GM19455 (cell line): ENCODE data around the gene RGCC.
"Not testable (repeated sequence)": the region's sequence is repeated elsewhere in the genome, so short reads cannot be mapped to it uniquely, and the experiment has no call there.

Source experiments
- ATAC-seq: cut with Tn5 transposase; IDR thresholded peaks from one replicate; pipeline ENCODE4 v1.9.1; 2021; ENCODE audit not compliant: unreplicated experiment

Gene RGCC

DNA sequence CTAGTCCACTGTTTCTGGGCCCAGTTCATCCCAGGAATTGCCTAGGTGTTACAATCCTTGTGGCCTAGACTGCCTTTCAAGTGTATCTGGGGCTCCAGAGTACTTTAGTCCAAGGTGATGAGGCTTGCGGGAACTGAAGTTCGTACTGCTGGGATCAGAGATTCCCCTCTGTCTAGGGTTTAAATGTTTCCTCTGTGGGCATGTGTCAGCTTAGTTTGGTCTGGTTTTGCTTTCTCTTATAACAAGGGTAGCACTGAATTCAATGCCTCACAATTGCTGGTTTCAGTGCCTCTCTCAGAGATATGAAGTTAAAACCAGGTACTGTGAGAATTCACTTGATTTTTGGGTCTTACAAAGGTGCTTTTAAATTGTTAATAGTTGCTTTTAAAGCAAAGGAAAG lies 30.8 kb downstream of the RGCC start:
- no peak for ATAC-seq

DNA sequence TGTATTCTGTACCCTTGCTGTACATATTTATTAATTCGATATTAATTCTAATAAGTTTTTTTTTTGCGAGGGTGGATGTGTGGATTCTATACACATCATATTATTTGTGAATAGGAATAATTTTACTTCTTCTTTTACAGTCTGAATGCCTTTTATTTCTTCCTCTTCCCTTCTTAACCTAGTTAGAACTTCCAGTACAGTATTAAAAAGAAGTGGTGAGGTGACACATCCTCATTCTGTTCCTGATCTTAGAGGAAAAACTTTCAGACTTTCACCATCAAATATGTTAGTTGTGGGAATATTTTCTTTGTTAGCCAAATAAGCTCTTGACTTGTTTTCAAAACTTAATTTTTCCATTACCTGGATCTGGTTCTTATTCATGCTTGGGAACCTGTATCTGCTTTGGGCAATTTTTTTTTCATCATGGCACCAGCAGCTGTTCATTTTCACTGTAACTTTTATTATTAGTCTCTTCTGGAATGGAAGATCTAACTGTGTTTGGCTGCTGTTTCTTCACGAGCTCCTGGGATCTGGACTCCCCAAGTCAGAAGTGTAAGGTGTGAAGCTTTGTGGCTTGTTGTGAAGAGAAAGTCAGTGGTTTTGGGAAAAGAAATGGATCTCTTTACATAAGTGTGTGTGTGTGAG lies 33.1 kb downstream of the RGCC start:
- ATAC-seq: no peak

DNA sequence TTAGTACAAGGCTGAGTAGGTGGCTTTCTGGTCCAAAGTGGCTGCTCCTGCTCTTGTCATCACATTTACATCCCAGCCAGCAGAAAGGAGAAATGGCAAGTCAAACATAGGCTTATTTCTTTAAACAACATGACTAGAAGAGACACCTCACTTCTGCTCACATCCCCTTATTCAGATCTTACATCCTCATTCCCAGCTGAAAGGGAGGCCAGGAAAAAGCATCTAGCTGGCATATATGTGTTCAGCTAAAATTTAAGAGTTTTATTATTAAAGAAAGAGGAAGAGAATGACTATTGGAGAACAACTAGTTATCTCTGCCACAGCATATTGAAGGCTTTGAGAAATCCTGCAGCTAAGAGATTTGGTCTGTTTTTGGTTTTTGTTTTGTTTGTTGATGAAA lies 34.1 kb downstream of the RGCC start:
- ATAC-seq: no peak

DNA sequence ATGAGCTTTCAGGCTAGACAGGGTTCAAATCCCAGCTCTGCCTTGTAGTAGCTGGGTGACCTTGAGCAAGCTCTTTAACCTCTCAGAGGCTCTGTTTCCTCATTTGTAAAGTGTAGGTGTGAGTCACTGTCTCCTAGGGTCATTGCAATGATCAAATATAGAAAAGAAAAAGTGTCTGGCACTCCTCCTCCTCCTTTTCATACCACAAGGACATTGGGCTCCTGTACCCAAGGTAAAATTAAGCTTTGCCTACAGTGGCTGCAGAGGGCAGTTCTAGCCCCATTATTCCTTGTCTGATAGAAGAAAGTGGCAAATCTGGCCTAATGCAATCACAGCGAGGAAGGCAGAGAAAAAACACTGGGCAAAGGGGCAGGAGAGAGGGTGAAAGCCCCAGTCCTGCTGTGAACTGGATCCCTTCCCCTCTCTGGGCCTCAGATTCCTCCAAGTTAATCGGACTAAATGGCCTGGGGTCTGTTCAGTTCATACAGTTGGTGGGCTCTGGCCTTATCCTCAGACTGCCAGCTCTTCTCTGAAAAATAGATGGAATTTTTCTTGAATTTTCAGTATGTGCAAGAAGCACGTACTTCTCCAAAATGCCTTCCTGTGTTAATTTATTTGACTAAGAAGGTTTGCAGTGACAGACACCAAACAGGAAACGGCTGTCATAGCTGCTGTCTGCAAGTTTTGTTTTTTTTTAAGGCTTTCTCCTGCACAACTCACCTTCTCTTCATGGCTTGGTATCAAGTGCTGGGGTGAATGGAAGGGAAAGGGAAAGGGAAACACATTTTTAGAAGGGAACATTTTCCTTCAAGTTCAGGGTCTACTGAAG lies 35.3 kb downstream of the RGCC start:
- no peak for ATAC-seq

DNA sequence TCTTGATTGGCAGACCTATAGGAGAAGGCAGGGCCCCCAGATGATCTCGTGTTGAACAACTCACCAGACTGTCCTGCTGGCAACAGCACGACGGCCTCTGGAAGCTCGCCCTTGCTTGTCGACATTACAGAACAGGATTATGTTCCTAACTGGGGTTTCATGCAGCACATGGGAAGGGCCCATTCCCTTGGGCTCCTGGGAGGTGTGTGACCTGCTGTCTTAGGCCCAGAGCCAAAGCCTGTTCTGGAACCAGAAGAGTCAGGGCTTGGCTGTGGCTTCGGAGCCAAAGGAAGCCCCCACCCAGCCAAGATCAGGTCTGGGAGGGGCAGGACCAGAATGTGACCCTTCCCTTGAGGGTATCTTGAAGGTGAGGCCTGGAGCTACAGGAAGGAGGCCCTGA lies 36.9 kb downstream of the RGCC start:
- ATAC-seq: no peak

DNA sequence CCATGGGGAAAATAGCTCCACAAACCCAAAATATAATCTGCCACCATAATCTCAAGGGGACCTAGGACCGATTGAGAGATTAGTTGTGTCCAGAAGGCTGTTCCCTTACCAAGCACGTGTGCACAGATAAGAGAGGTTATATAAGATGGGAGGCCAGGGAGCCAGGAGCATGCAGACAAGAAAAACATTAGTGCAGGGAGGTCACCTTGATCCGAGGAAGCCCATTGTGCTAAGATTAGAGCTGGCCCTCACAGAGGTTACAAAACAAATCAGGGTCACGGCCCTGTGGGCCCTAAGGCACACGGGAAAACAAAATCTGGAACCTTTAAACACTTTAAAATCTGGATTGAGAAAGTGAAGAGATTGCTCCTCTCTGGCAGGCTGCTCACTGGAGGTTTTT lies 37.7 kb downstream of the RGCC start:
- ATAC-seq: no peak

DNA sequence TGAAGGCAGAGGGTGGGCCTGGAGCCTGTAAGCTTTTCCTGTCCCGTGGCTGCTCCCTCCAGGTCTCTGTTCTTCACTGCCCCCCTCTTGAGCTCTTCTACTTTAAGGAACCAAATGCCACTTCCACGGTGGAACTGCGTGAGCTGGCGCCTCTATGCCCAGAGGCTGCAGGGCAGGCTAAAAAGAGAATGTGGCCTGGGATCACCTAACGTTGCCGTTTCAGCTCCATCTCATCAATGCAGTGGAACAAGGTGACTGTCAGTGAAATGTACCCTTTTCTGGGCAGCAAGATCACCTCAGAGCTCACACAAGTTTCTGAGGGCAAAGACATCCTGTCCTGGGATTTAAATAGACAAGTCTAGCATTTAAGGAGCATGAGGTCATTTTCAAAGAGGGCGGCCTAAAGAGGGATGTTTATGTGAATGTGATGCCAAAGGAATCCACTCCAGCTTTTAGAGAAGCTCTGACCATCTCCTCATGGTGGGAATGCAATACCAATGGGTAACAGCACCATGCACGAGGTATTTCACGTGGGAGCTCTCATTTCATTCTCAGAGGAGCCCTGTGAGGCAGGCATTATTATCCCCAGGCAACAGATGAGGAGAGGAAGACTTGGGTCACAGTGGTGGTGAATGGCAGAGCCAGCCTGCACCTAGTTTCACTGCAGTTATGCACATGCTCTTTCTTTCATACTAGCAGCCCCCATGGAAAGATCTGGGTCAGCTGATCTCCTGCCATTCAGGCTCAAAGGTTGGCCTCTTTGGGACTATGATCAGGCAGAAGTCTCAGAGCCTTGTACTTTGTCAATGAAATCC lies 39.3 kb downstream of the RGCC start:
- ATAC-seq: no peak

DNA sequence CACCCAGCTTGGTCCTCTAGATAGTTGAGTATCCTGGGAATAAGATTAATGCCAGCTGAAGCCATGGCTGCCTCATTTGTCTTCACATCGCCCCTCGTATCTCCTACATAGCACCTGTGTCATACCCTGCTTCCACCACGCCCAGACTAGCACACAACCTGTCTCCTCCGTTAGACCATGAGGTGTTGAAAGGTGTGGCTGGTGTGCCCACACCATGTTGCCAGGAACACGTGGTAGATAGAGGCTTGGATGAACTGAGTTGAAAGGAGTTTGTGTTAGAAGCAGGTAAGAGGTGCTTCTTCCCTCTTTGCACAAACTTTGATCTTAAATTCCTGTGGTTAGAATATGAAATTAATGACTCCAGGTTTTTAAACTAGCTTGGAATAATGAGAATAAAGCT lies 40.1 kb downstream of the RGCC start:
- no peak for ATAC-seq

DNA sequence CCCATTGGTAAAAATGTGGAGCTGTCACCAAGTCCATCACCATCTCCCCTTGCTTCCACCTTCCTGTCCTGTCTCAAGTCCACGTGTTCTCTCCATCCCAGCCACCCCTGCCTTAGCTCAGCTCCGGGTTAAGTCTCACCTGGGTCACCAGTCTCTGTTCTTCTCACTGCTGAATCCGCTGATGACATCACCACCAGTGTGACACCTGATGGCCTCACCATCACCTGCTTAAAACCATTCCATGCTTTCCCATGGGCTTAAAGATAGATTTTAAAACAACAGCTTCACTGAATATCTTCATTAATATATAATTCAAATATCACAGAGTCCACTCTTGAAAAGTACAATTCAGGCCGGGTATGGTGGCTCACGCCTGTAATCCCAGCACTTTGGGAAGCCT lies 42.1 kb downstream of the RGCC start:
- ATAC-seq: no peak

DNA sequence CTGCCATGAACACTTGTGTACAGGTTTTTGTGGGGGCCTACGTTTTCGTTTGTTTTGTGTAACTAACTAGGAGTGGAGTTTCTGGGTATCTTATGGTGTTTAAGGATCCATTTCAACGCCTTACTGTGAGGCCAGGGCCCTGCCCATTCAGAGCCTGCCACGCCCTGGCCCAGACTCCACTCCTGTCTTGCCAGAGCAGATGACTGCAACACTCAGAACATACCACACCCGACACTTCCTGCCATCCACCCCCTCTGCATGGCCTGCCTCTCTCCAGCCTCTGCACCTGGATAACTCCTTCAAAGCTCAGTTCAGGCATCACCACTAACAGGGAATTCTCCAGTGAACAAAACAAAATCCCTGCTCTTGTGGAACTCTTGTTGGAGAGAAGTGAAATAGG lies 43.2 kb downstream of the RGCC start:
- no peak for ATAC-seq

DNA sequence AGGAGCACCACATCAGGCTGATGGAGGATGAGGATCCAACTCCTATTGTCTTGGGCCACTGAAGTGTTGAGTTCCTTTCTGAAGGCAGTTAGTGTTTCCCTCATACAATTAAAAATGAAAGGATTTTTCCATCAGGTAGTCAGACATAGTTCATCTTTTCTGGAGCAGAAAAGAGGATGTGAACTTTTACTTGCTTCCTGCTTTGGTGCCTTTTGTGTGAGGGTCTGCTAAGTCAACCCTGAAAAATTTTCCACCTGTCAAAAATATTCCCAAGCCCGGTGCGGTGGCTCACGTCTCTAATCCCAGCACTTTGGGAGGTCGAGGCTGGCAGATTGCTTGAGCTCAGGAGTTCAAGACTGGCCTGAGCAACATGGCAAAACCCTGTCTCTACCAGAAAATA lies 43.9 kb downstream of the RGCC start:
- no peak for ATAC-seq

DNA sequence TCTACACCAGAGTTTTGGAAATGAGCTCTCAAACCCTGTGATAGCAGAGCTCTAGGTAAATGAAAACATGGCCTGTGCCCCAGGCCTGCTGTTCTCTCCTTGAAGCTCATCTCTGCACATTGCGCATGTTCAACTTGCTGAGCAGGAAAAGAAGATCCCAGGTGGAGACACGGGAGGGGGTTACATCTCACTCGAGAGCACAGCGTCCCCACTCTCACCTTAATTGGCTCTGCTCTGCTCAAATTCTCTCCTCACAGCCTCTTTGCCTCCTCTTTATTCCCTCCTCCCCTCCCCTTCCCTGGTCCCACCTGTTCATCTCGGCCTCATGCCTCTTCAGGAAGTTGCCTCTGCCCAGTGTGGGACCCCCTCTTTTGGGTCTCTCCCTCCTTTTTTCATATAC lies 44.7 kb downstream of the RGCC start:
- ATAC-seq: no peak

DNA sequence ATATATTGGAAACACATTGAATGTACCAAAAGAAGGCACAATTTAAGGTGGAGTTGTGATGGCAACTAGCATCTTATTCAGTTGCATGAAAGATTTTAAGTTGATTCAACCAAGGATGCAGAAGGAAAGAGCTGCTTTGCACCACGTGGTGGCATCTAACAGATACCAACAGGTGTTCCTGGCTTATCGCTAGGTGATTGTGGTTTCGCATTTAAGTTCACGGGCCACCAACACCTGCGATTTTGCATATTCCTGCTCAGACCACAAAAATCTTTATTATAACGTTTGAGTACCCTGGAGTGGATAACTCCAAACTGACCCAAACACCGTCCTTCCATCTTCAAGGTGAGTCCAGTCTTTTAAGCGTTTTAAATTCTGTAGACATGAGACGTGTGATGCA lies 45.3 kb downstream of the RGCC start:
- ATAC-seq: peak; percentile 83

DNA sequence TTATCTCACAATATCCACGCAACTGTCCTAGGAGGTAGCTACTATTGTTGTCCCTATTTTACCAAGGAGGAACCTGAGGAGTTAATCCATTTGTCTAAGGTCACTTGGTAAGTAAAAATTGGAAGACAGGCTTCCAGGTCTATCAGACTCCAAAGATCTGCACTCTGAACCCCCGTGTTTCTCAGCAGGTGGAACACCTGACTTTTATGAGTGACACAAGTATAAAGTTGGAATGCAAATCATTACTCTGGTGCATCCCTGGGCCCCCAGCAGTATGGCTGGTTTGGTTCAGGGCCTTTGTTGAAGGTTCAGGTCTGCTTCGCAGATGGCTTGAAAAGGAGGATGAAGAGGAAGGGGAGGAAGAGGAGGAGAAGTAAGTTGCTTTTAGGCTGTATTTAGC lies 46.0 kb downstream of the RGCC start:
- ATAC-seq: no peak

DNA sequence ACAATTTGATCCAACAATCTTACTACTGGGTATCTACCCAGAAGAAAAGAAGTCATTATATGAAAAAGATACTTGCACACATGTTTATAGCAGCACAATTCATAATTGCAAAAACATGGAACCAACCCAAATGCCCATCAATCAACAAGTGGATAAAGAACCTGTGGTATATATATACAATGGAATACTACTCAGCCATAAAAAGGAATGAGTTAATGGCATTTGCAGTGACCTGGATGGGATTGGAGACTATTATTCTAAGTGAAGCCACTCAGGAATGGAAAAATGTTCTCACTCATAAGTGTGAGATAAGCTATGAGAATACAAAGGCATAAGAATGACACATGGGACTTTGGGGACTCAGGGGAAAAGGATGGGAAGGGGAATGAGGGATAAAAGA lies 47.3 kb downstream of the RGCC start:
- not testable (repeated sequence) for ATAC-seq

DNA sequence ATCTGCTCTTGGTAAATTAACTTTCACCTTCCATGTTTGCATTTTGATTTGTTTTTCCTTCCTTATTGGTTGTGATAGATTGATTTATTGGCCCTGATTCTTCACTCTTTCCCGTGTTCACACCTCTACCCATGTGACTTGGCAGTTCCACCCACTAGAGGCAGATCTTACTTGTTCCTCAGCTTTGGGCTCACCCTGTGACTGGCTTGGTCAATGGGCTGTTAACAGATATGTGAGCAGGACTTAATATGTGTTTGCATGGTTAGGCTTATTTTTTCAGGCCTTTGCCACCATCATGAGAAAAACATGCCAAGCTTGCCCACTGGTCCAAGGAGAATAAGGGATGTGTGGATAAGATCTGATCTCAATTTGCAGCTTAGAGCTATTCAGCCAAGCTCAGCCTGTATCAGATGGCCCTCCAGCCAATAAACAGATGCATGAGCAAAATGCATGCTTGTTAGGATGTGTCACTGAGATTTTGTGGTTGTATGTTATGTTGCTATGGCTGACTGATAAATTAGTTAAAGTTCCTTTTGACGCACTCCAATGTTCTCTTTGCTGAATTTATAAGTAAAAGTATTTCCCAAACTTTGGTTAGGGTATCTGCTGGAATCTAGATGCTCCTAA lies 48.0 kb downstream of the RGCC start:
- ATAC-seq: no peak

DNA sequence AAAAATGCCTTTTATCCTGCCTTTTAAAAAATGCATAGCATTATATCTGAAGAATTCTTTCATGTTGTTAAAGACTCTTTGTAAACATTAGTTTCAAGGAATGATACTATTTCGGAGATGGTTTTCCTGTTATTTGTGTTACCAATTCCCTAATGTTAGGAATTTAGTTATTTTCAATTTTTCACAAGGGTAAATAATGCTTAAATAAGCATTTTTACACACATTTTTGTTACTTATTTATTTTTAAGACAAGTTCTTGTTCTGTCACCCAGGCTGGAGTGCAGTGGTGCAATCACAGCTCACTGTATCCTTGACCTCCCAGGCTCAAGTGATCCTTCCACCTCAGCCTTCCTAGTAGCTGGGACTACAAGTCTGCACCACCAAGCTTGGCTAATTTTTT lies 49.0 kb downstream of the RGCC start:
- no peak for ATAC-seq

DNA sequence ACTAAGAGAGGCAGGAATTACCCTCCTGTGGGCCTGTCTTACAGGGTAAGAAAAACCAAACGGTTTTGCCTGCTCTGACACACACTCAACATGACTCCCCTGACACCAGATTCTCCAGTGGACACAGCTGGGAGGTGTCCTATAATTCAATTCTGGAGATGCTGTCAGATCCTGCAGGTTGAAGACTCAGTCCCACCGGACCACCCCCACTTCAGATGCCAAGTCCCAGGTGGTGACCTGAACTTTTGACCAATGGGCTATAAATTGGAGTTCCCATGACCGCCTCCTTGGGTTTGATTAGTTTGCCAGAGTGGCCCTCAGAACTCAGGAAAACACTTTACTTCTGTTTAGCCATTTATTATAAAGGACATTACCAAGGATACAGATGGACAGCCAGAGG lies 52.6 kb downstream of the RGCC start:
- ATAC-seq: no peak

DNA sequence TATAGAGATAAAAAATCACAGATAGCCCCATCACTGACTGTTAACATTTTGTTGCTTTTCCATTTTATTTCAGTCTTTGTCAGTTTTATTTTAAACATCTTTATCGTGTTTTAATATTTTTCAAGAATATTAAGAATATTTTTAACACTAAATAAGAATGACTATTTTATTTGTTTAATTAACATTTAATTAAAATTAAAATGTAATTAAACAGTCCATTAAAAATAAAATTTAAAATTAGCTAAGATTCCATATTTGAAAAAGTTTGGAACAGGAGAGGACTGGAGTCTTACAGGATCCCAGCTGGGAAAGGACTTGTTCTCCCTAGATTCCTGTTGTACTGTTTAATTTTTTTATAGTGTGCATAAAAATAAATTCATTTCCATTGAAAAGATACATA lies 54.5 kb downstream of the RGCC start:
- ATAC-seq: no peak

DNA sequence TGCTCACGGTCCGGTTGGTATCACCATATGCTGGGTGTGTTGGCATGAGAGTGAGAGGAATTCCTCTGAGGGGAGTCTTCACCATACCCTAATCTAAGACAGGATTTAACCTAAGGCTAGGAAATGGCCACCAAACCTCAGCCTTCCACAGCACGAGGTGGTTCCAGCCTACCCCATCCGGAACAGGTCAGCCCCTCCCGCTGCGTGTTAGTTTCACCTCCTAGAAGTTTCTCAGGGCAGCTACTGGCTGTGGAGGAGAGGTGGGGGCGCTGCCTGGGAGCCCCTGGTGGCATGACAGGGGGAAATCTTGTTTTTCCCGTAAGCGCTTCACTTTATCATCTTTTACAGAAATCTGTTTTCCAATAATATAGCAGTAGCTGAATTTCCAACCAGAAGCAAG lies 55.1 kb downstream of the RGCC start:
- no peak for ATAC-seq

DNA sequence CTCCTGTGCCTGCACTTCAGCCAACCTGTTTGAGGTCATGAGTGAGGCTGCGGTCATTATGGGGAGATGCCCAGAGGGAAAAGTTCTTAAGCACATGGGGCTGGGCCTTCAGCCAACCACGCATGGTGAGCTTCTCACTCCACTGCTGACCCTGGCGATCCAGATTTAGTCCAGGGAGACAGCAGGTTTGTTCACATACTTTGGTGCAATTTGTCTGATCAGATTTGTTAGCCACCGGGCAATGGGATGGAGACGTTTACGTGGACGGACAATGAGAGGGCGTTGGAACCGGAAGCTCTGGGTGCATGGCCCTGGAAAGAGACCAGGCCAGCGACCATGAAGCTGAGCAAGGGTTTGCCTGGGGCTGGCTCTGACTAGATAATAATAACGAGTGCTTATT lies 56.2 kb downstream of the RGCC start:
- ATAC-seq: no peak
